H1 (cell line): Measurements from ENCODE around the gene CCDC110. TPM values are rescaled to one million over a fixed set of nuclear protein-coding genes. Genes with fewer than 3 reads are reported as not detected.

Experiments used
- CHD2 ChIP-seq: IDR thresholded peaks from 2 replicates; pipeline ENCODE4 v1.6.1; 2012; ENCODE audit warnings: low read length, improper control_type of control experiment
- CTBP2 ChIP-seq: IDR thresholded peaks from 2 replicates; pipeline ENCODE4 v1.7.0; 2011; ENCODE audit warnings: borderline replicate concordance, mild to moderate bottlenecking, moderate library complexity, mixed read lengths, low read length; ENCODE audit not compliant: insufficient read depth, insufficient read length
- EZH2 ChIP-seq: fragments of 200-600 bp; sonication (generic); IDR thresholded peaks from 2 replicates; pipeline ENCODE4 v1.7.1; 2012; ENCODE audit warnings: low read depth, mild to moderate bottlenecking, moderate library complexity, low read length, inconsistent platforms; ENCODE audit not compliant: severe bottlenecking
- POU5F1 ChIP-seq: IDR thresholded peaks from 2 replicates; pipeline ENCODE4 v1.6.1; 2011; ENCODE audit warnings: low read depth, mild to moderate bottlenecking, low read length, moderate library complexity
- SIN3A ChIP-seq, 2 experiments: IDR thresholded peaks in 1 of 2; conservative IDR thresholded peaks in 1 of 2; 2 replicates each; pipeline ENCODE4 v1.6.1; 2011 to 2012; ENCODE audit warnings: low read length in 2 of 2, improper control_type of control experiment in 1 of 2, low read depth in 1 of 2, mild to moderate bottlenecking in 1 of 2
- SIRT6 ChIP-seq: IDR thresholded peaks from one replicate; pipeline ENCODE4 v1.7.1; 2012; ENCODE audit warnings: low read length, inconsistent platforms
- TBP ChIP-seq: IDR thresholded peaks from 2 replicates; pipeline ENCODE4 v1.6.1; 2011; ENCODE audit warnings: low read depth, low read length, improper control_type of control experiment
- USF2 ChIP-seq: IDR thresholded peaks from 2 replicates; pipeline ENCODE4 v1.6.1; 2011; ENCODE audit warnings: low read length, improper control_type of control experiment
- polyA plus RNA-seq, 7 experiments: library from polyadenylated mRNA; depleted of rRNA in 3 of 7; stranded (reverse) in 5 of 7; unstranded in 2 of 7; fragments of >200 nt in 5 of 7; fragments of 200-250 nt in 2 of 7; gene quantifications; 1 replicate in 5 of 7; 2 replicates in 1 of 7; 4 replicates in 1 of 7; pipeline versions ENCODE4 v1.2.1 to v1.2.3, GENCODE V29; 2011 to 2013; ENCODE audit warnings: missing spikeins in 2 of 7, mixed read lengths in 2 of 7
- total RNA-seq: library from RNA; stranded (reverse); fragmentation: NEBNext Ultra II Directional; extraction: Animal tissue kit (Norgen Biotek cat#: 25700); gene quantifications from 2 replicates; pipeline ENCODE4 v1.2.1, GENCODE V29; 2021

Gene CCDC110
- total and polyA plus RNA-seq, 2 of the 8 experiments (the other 6 are each of a cell fraction or from before 2014, with no cell fraction given) = 0.33 to 3.1 TPM

DNA sequence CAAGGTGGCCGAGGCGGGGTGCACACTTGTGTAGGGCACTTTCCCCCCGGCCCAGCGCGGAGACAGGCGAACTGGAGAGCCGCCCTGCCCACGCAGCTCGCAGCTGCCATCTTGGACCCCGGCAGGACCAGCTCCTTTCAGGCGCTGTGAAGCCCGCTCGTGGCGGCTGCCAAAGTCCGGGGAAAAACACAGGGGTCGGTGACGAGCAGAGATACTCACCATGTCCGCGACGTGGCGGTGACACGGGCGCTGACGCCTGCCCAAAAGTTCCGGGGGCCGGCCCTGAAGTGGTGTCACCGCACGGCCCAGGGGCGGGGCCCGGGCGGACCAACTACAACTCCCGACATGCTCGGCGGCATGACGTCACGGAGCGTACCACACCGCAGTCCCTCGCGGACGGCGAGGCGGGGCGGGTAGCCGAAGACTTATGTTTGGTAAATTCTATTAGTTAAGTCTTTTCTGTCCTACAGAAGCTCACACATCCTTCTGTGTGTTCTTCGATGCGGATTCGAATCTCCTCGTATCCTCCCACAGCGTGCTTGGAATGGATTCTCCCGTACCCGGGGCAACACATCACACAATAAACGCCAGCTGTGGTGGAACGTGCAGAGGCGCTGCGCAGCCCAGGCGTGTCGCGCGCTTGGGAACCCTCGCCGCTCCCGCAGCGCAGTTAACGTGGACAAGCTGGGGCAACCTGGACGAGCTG, 45.7 kb downstream of the CCDC110 start, which contains the start of gene UFSP2 (continued):
- TF ChIP-seq USF2 (no peak), SIN3A (conservative IDR thresholded peaks at IDR 0.05 in 1 of 2, IDR thresholded peaks at IDR 0.05 in 1 of 2; ENCODE audit: low read depth in 1 of 2, low read length in 2 of 2) (peak; percentile 98), TBP (no peak), POU5F1 (no peak), EZH2 (no peak), CTBP2 (peak; percentile 44), SIRT6 (no peak), CHD2 (no peak)
- TF ChIP-seq, all 59 proteins: peak for 28
